ENCODE data around the gene CACNA1S.

GRCh38 chr1:201127755-201128455, 15.7 kb upstream of the CACNA1S start:
- TF ChIP-seq POLR2AphosphoS5 (IDR thresholded peaks at IDR 0.05; ENCODE audit: low read depth, low read length) (no peak), EP300 (IDR thresholded peaks at IDR 0.05; ENCODE audit: borderline replicate concordance in 1 of 2, low read depth in 1 of 2, low read length in 1 of 2) (no peak), RXRA (IDR thresholded peaks at IDR 0.05; ENCODE audit: borderline replicate concordance, low read depth) (no peak)

All from SK-N-SH (cell line).